OCI-LY7 (cell line): Measurements from ENCODE around the gene SGMS2. TPM values are rescaled to one million over a fixed set of nuclear protein-coding genes. Genes with fewer than 3 reads are reported as not detected.
"Not testable (repeated sequence)": the region's sequence is repeated elsewhere in the genome, so short reads cannot be mapped to it uniquely, and the experiment has no call there.

Experiments used
- BruUV-seq: library from RNA; stranded (reverse); fragments of 400-500 nt; replicated peaks from 2 replicates; lab custom pipeline; 2021; lab: Mats Ljungman, UMichigan
- CTCF ChIA-PET: fragments of 300-600 bp; sonication (Branson Sonifier 250); formaldehyde crosslinking; loops from one replicate; lab custom pipeline; 2022; ENCODE audit warnings: antibody characterized with exemption; ENCODE audit not compliant: unreplicated experiment; lab: Charles Lee
- POLR2A ChIA-PET: fragments of 300-600 bp; sonication (Branson Sonifier 250); formaldehyde crosslinking; loops from one replicate; lab custom pipeline; 2022; ENCODE audit warnings: antibody characterized with exemption; lab: Charles Lee
- DNase-seq: peaks from one replicate; pipeline ENCODE4 v3.0.0-alpha.2; 2015; ENCODE audit warnings: low spot score
- H2AFZ ChIP-seq: fragments of 200-600 bp; sonication (generic), shearing (Covaris generic); 2 replicates; pipeline ENCODE4 v1.6.1; 2014; ENCODE audit warnings: mild to moderate bottlenecking, antibody characterized with exemption, low read length, moderate library complexity
- H3K27ac ChIP-seq: fragments of 200-600 bp; sonication (generic); 2 replicates; pipeline ENCODE4 v1.5.1; 2014; ENCODE audit warnings: mixed run types, low read depth, mild to moderate bottlenecking, moderate library complexity, low read length, inconsistent platforms; ENCODE audit not compliant: poor library complexity, severe bottlenecking
- H3K36me3 ChIP-seq: fragments of 200-600 bp; sonication (generic); 2 replicates; pipeline ENCODE4 v1.6.1; 2014; ENCODE audit warnings: mild to moderate bottlenecking, antibody characterized with exemption, low read length, moderate library complexity, mixed read lengths; ENCODE audit not compliant: insufficient read depth
- H3K4me1 ChIP-seq: fragments of 200-600 bp; sonication (generic); 2 replicates; pipeline ENCODE4 v1.5.1; 2014; ENCODE audit warnings: mild to moderate bottlenecking, low read length; ENCODE audit not compliant: insufficient read depth, poor library complexity, severe bottlenecking
- H3K4me2 ChIP-seq: fragments of 200-600 bp; sonication (generic); 2 replicates; pipeline ENCODE4 v1.6.1; 2014; ENCODE audit warnings: mild to moderate bottlenecking, low read length
- H3K4me3 ChIP-seq: fragments of 200-600 bp; sonication (generic); 2 replicates; pipeline ENCODE4 v1.5.1; 2014; ENCODE audit warnings: mild to moderate bottlenecking, low read depth, low read length; ENCODE audit not compliant: poor library complexity, severe bottlenecking
- H3K79me2 ChIP-seq: fragments of 200-600 bp; sonication (generic); 2 replicates; pipeline ENCODE4 v1.6.1; 2016; ENCODE audit warnings: low read depth, mild to moderate bottlenecking, low read length, moderate library complexity, mixed read lengths; ENCODE audit not compliant: insufficient read depth
- H3K9me2 ChIP-seq: fragments of 200-600 bp; sonication (generic); 2 replicates; pipeline ENCODE4 v1.6.1; 2016; ENCODE audit warnings: mild to moderate bottlenecking, low read length, mixed read lengths; ENCODE audit not compliant: insufficient read depth
- H3K9me3 ChIP-seq: fragments of 200-600 bp; sonication (generic); 2 replicates; pipeline ENCODE4 v1.6.1; 2014; ENCODE audit warnings: mild to moderate bottlenecking, mixed run types, low read length, mixed read lengths
- H4K20me1 ChIP-seq: fragments of 200-600 bp; sonication (generic); 2 replicates; pipeline ENCODE4 v1.6.1; 2014; ENCODE audit warnings: mild to moderate bottlenecking, antibody characterized with exemption, low read length, moderate library complexity, mixed read lengths; ENCODE audit not compliant: insufficient read depth
- CTCF ChIP-seq: fragments of 200-600 bp; sonication (generic); conservative IDR thresholded peaks from 2 replicates; pipeline ENCODE4 v1.5.1; 2014; ENCODE audit warnings: mild to moderate bottlenecking, antibody characterized with exemption, low read length, moderate library complexity, mixed read lengths
- EZH2phosphoT487 ChIP-seq: fragments of 200-600 bp; sonication (generic); IDR thresholded peaks from 2 replicates; pipeline ENCODE4 v1.6.1; 2018; ENCODE audit warnings: low read depth, borderline replicate concordance, mild to moderate bottlenecking, mixed run types, antibody characterized with exemption, low read length, moderate library complexity, mixed read lengths
- intact Hi-C: fragments of 100-400 bp; cut with micrococcal nuclease; formaldehyde crosslinking; loops from one replicate; pipeline ENCODE4 v1.10.0; 2022; ENCODE audit not compliant: unreplicated experiment
- total RNA-seq, 2 experiments: library from RNA; depleted of rRNA in 1 of 2; stranded (reverse); fragments of >200 nt in 1 of 2; shearing (Covaris generic) in 1 of 2; gene quantifications; 2 replicates each; pipeline ENCODE4 v1.2.3, GENCODE V29; 2014 to 2022

SGMS2 gene
- total RNA-seq, 2 experiments from 2014 or later: not detected

- Histone ChIP-seq H3K36me3 (no peaks in the 10 kb centered on the region), H3K9me3 (no peaks in the 10 kb centered on the region), H3K79me2 (no peaks in the 10 kb centered on the region), H3K9me2 (no peaks in the 10 kb centered on the region), H4K20me1 (no peaks in the 10 kb centered on the region), H2AFZ (no peak overlapping the region), H3K4me3 (no peak overlapping the region), H3K4me2 (no peak overlapping the region), H3K4me1 (no peaks in the 10 kb centered on the region), H3K27ac (no peak overlapping the region)
- DNase-seq: no peak
- ChIA-PET CTCF (no interaction called here), POLR2A (interaction anchor here (0.7 kb wide), 1 partner anchor 1755 kb away, joined by 4 read pairs; no protein-coding TSS in a partner anchor)
- TF ChIP-seq EZH2phosphoT487 (no peak), CTCF (no peak)
- BruUV-seq: no TSS peak
- intact Hi-C loops: no loop called here
Measured at GRCh38 chr4:107901213-107901934, 76.6 kb downstream of the SGMS2 start.

GRCh38 chr4:107902715-107903114 lies 78.0 kb downstream of the SGMS2 start:
- no peak for TF ChIP-seq CTCF
- no peak for TF ChIP-seq EZH2phosphoT487
- H4K20me1 ChIP-seq: no peaks in the 10 kb centered on the region
- H2AFZ ChIP-seq: no peak overlapping the region
- H3K4me3 ChIP-seq: no peak overlapping the region
- intact Hi-C loops: no loop called here
- H3K79me2 ChIP-seq: no peaks in the 10 kb centered on the region
- no peak overlapping the region for H3K27ac ChIP-seq
- H3K9me2 ChIP-seq: no peaks in the 10 kb centered on the region
- ChIA-PET POLR2A (interaction anchor here (1.4 to 1.6 kb wide), 3 partner anchors 9 to 14 kb away, joined by 4 to 6 read pairs (median 5); no protein-coding TSS in a partner anchor), CTCF (no interaction called here)
- BruUV-seq: no TSS peak
- H3K36me3 ChIP-seq: no peaks in the 10 kb centered on the region
- H3K4me2 ChIP-seq: no peak overlapping the region
- H3K9me3 ChIP-seq: no peaks in the 10 kb centered on the region
- H3K4me1 ChIP-seq: no peaks in the 10 kb centered on the region
- no peak for DNase-seq

- H3K4me3 ChIP-seq, BruUV-seq, intact Hi-C loops, H3K79me2 ChIP-seq, H3K9me3 ChIP-seq, H2AFZ ChIP-seq, DNase-seq, H3K9me2 ChIP-seq, H3K36me3 ChIP-seq, H3K4me2 ChIP-seq, H3K4me1 ChIP-seq, H3K27ac ChIP-seq, POLR2A ChIA-PET, H4K20me1 ChIP-seq, CTCF ChIA-PET: not testable (repeated sequence)
Measured at GRCh38 chr4:107905082-107905481, 80.3 kb downstream of the SGMS2 start.
